OCI-LY1 (cell line): ENCODE data around the gene MSI1.
A peak's percentile ranks its signal among the peaks of the same experiment; 100 is the strongest.

Experiments used
- H2AFZ ChIP-seq: fragments of 200-600 bp; sonication (generic), shearing (Covaris generic); 2 replicates; pipeline ENCODE4 v1.6.0; 2014; ENCODE audit warnings: antibody characterized with exemption, mild to moderate bottlenecking, low read length
- H3F3A ChIP-seq: fragments of 200-600 bp; sonication (generic), shearing (Covaris generic); 2 replicates; pipeline ENCODE4 v1.6.0; 2014; ENCODE audit warnings: mild to moderate bottlenecking, antibody characterized with exemption, low read length, moderate library complexity; ENCODE audit not compliant: insufficient read depth
- H3K27ac ChIP-seq: fragments of 200-600 bp; sonication (generic); 2 replicates; pipeline ENCODE4 v1.5.1; 2014; ENCODE audit warnings: low read length, mixed run types, mild to moderate bottlenecking, low read depth; ENCODE audit not compliant: poor library complexity, severe bottlenecking
- H3K27me3 ChIP-seq: fragments of 200-600 bp; sonication (generic); 2 replicates; pipeline ENCODE4 v1.6.0; 2014; ENCODE audit warnings: antibody characterized with exemption, mild to moderate bottlenecking, low read length, moderate library complexity; ENCODE audit not compliant: insufficient read depth
- H3K36me3 ChIP-seq: fragments of 200-600 bp; sonication (generic); 2 replicates; pipeline ENCODE4 v1.6.1; 2014; ENCODE audit warnings: mild to moderate bottlenecking, antibody characterized with exemption, low read length, moderate library complexity, mixed read lengths; ENCODE audit not compliant: insufficient read depth
- H3K4me1 ChIP-seq: fragments of 200-600 bp; sonication (generic); 2 replicates; pipeline ENCODE4 v1.5.1; 2014; ENCODE audit warnings: mild to moderate bottlenecking, low read length, moderate library complexity; ENCODE audit not compliant: insufficient read depth, severe bottlenecking
- H3K4me2 ChIP-seq: fragments of 200-600 bp; sonication (generic), shearing (Covaris generic); 2 replicates; pipeline ENCODE4 v1.6.1; 2014; ENCODE audit warnings: low read length
- H3K4me3 ChIP-seq: fragments of 200-600 bp; sonication (generic); 2 replicates; pipeline ENCODE4 v1.5.1; 2014; ENCODE audit warnings: low read length, low read depth, mild to moderate bottlenecking, mixed read lengths; ENCODE audit not compliant: poor library complexity, severe bottlenecking
- H3K79me2 ChIP-seq: fragments of 200-600 bp; shearing (Covaris generic); 2 replicates; pipeline ENCODE4 v1.6.1; 2016; ENCODE audit warnings: mixed run types, low read length, mixed read lengths; ENCODE audit not compliant: insufficient read depth
- H3K9ac ChIP-seq: fragments of 200-600 bp; sonication (generic), shearing (Covaris generic); 2 replicates; pipeline ENCODE4 v1.6.1; 2014; ENCODE audit warnings: mild to moderate bottlenecking, low read length, mixed read lengths
- H3K9me2 ChIP-seq: fragments of 200-600 bp; sonication (generic), shearing (Covaris generic); 2 replicates; pipeline ENCODE4 v1.6.1; 2014; ENCODE audit warnings: low read depth, mild to moderate bottlenecking, low read length, mixed read lengths
- H3K9me3 ChIP-seq: fragments of 200-600 bp; shearing (Covaris generic); 2 replicates; pipeline ENCODE4 v1.6.1; 2014; ENCODE audit warnings: low read length, mixed read lengths
- H4K20me1 ChIP-seq: fragments of 200-600 bp; sonication (generic), shearing (Covaris generic); 2 replicates; pipeline ENCODE4 v1.6.0; 2016; ENCODE audit warnings: mild to moderate bottlenecking, low read length; ENCODE audit not compliant: insufficient read depth
- EZH2 ChIP-seq: fragments of 200-600 bp; sonication (generic), shearing (Covaris generic); IDR thresholded peaks from 2 replicates; pipeline ENCODE4 v1.8.0; 2017; ENCODE audit warnings: borderline replicate concordance, mixed run types, mild to moderate bottlenecking, antibody characterized with exemption, low read length, moderate library complexity, mixed read lengths
- TF ChIP-seq, protein P1 (sequence below): fragments of 200-600 bp; sonication (generic), shearing (Covaris generic); IDR thresholded peaks from 2 replicates; pipeline ENCODE4 v1.5.1; 2017; ENCODE audit warnings: mild to moderate bottlenecking, antibody characterized with exemption, low read length, moderate library complexity, mixed read lengths

MSI1 gene

DNA sequence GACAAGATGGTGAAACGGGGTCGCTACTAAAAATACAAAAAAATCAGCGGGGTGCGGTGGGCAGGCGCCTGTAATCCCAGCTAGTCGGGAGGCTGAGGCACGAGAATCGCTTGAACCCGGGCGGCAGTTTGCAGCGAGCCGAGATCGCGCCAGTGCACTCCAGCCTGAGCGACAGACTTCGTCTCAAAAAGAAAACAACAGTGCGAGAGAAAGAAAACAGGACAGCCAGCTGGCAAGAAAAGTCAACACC, 76.6 kb downstream of the MSI1 start:
- H3K27ac ChIP-seq = peak overlapping the region; percentile 96
- peaks cover 22% of the 10 kb centered on the region for H3K4me1 ChIP-seq
- peaks cover 7% of the 10 kb centered on the region; the same call in 1 of the 2 replicates for H3F3A ChIP-seq
- H3K9me2 ChIP-seq = no peaks in the 10 kb centered on the region
- H3K4me3 ChIP-seq = peak overlapping the region; percentile 57
- H3K4me2 ChIP-seq = peak overlapping the region; percentile 78
- H3K79me2 ChIP-seq = no peaks in the 10 kb centered on the region
- H3K36me3 ChIP-seq = no peaks in the 10 kb centered on the region
- no peaks in the 10 kb centered on the region for H3K27me3 ChIP-seq
- peak overlapping the region; percentile 66 for H3K9ac ChIP-seq
- H4K20me1 ChIP-seq = no peaks in the 10 kb centered on the region
- no peaks in the 10 kb centered on the region for H3K9me3 ChIP-seq
- TF ChIP-seq, protein P1, sequence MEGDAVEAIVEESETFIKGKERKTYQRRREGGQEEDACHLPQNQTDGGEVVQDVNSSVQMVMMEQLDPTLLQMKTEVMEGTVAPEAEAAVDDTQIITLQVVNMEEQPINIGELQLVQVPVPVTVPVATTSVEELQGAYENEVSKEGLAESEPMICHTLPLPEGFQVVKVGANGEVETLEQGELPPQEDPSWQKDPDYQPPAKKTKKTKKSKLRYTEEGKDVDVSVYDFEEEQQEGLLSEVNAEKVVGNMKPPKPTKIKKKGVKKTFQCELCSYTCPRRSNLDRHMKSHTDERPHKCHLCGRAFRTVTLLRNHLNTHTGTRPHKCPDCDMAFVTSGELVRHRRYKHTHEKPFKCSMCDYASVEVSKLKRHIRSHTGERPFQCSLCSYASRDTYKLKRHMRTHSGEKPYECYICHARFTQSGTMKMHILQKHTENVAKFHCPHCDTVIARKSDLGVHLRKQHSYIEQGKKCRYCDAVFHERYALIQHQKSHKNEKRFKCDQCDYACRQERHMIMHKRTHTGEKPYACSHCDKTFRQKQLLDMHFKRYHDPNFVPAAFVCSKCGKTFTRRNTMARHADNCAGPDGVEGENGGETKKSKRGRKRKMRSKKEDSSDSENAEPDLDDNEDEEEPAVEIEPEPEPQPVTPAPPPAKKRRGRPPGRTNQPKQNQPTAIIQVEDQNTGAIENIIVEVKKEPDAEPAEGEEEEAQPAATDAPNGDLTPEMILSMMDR = no peak
- no peak for TF ChIP-seq EZH2
- H2AFZ ChIP-seq = no peak overlapping the region
